Measurements from ENCODE around the gene SOS1.

Gene SOS1

DNA sequence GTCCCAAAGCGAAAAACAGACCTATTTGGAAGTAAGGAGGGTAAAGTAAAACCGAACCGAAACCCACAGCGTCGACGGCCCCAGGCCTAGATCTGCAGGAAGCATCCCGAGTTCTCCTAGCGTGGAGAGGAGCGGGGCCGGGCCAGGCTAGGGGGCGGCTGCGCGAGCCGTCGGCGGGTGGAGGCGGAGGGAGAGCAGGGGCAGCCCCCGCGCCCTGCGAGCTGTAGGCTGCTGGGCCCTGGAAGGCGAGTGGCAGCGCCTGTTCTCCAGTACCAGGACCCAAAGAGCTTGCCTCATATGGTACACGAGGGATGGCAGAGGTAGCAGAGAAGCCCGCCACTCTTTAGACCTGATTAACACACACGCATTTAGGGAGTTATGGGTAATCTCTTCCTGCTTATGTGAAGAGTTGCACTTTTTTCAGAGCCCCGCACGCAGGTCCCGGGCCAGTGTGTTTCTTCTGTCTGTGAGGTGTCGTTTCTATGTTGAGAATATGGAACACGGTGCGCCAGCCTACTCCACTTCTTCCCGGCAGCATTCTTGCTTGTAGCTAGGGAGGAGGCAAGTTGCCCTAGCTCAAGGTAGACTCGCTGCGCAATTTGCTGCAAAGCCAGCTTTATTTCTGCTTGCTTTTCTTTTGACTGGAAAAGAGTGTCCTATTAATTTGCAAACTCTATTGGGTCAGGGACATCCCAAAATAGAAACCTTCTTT, 160.1 kb downstream of the SOS1 start:
- no peak overlapping the region for H3K4me3 ChIP-seq (replicated peaks; ENCODE audit: insufficient read depth, low read length)
- TF ChIP-seq CTCF (IDR thresholded peaks at IDR 0.05; ENCODE audit: insufficient read depth, low read length) = no peak
- TF ChIP-seq GABPA (IDR thresholded peaks at IDR 0.05; ENCODE audit: low read depth) = no peak
- TF ChIP-seq SPI1 (IDR thresholded peaks at IDR 0.05; ENCODE audit: borderline replicate concordance, low read depth) = no peak
- no peak for TF ChIP-seq REST (IDR thresholded peaks at IDR 0.05; ENCODE audit: insufficient replicate concordance, low read depth)
- no peak for TF ChIP-seq POLR2AphosphoS5 (IDR thresholded peaks at IDR 0.05; ENCODE audit: low read depth)
- no peak overlapping the region for H3K27ac ChIP-seq (replicated peaks)
- no peaks in the 10 kb centered on the region for H3K27me3 ChIP-seq (ENCODE audit: insufficient read depth, poor library complexity, severe bottlenecking)
- no peak for DNase-seq (ENCODE audit: low read depth in 1 of 2, low spot score in 1 of 2)

- TF ChIP-seq SPI1 (IDR thresholded peaks at IDR 0.05; ENCODE audit: borderline replicate concordance, low read depth) (no peak), REST (IDR thresholded peaks at IDR 0.05; ENCODE audit: insufficient replicate concordance, low read depth) (no peak), POLR2AphosphoS5 (IDR thresholded peaks at IDR 0.05; ENCODE audit: low read depth) (no peak), GABPA (IDR thresholded peaks at IDR 0.05; ENCODE audit: low read depth) (no peak), CTCF (IDR thresholded peaks at IDR 0.05; ENCODE audit: insufficient read depth, low read length) (no peak)
- DNase-seq (ENCODE audit: low read depth in 1 of 2, low spot score in 1 of 2) = peak in 1 of 2 experiments; percentile 36
- Histone ChIP-seq H3K4me3 (replicated peaks; ENCODE audit: insufficient read depth, low read length) (no peak overlapping the region), H3K27me3 (ENCODE audit: insufficient read depth, poor library complexity, severe bottlenecking) (no peaks in the 10 kb centered on the region), H3K27ac (replicated peaks) (no peak overlapping the region)
These were observed 160.8 kb downstream of the SOS1 start for GRCh38 chr2:38959938-38960608.

GRCh38 chr2:38959466-38959865, 161.4 kb downstream of the SOS1 start:
- no peak overlapping the region for H3K27ac ChIP-seq (replicated peaks)
- no peak for DNase-seq (ENCODE audit: low read depth in 1 of 2, low spot score in 1 of 2)
- no peaks in the 10 kb centered on the region for H3K27me3 ChIP-seq (ENCODE audit: insufficient read depth, poor library complexity, severe bottlenecking)
- TF ChIP-seq SPI1 (IDR thresholded peaks at IDR 0.05; ENCODE audit: borderline replicate concordance, low read depth) = no peak
- no peak for TF ChIP-seq REST (IDR thresholded peaks at IDR 0.05; ENCODE audit: insufficient replicate concordance, low read depth)
- TF ChIP-seq POLR2AphosphoS5 (IDR thresholded peaks at IDR 0.05; ENCODE audit: low read depth) = no peak
- TF ChIP-seq CTCF (IDR thresholded peaks at IDR 0.05; ENCODE audit: insufficient read depth, low read length) = no peak
- TF ChIP-seq GABPA (IDR thresholded peaks at IDR 0.05; ENCODE audit: low read depth) = no peak
- H3K4me3 ChIP-seq (replicated peaks; ENCODE audit: insufficient read depth, low read length) = no peak overlapping the region
